Thyroid gland (tissue), 4 donors: ENCODE results near the gene ACSBG1. TPM values are rescaled to one million over a fixed set of nuclear protein-coding genes. Genes with fewer than 3 reads are reported as not detected.

Experiments
- DNase-seq, 2 donors: peaks; one replicate each; pipeline ENCODE4 v3.0.0-alpha.2; 2019
- H3K27ac ChIP-seq, 3 donors: fragments of 200-600 bp; sonication (generic); 1 replicate in 2 of 3; 2 replicates in 1 of 3; pipeline ENCODE4 v1.5.1; 2016 to 2019; ENCODE audit warnings: mild to moderate bottlenecking in 1 of 3, moderate library complexity in 1 of 3
- H3K27me3 ChIP-seq: fragments of 200-600 bp; sonication (generic); one replicate; pipeline ENCODE4 v1.5.1; 2019
- H3K36me3 ChIP-seq, 2 donors: fragments of 200-600 bp; sonication (generic); one replicate each; pipeline ENCODE4 v1.5.1; 2016 to 2019
- H3K4me1 ChIP-seq, 2 donors: fragments of 200-600 bp; sonication (generic); one replicate each; pipeline ENCODE4 v1.5.1; 2017 to 2019
- H3K4me3 ChIP-seq, 3 donors: fragments of 200-600 bp; sonication (generic); replicated peaks in 1 of 3; 1 replicate in 2 of 3; 2 replicates in 1 of 3; pipeline ENCODE4 v1.5.1; 2016; ENCODE audit warnings: mild to moderate bottlenecking in 1 of 3
- H3K9me3 ChIP-seq: fragments of 200-600 bp; sonication (generic); one replicate; pipeline ENCODE4 v1.5.1; 2017
- CTCF ChIP-seq, 6 experiments: fragments of 200-600 bp in 3 of 6; fragments of 450-650 bp in 3 of 6; sonication (generic) in 3 of 6; IDR thresholded peaks; one replicate each; pipeline ENCODE4 v1.5.1; 2016 to 2019; ENCODE audit warnings: antibody characterized with exemption in 6 of 6, mild to moderate bottlenecking in 2 of 6, inconsistent platforms in 1 of 6, moderate library complexity in 1 of 6
- POLR2A ChIP-seq, 2 donors: fragments of 450-650 bp; IDR thresholded peaks; one replicate each; pipeline ENCODE4 v1.6.1; 2017; ENCODE audit warnings: antibody characterized with exemption in 2 of 2, mild to moderate bottlenecking in 2 of 2, moderate library complexity in 1 of 2
- WGBS, 2 donors: methylation state at CpG; one replicate each; pipeline ENCODE4 v1.1.5; 2017; 5-methylcytosine and 5-hydroxymethylcytosine counted together
- intact Hi-C: fragments of 100-400 bp; cut with DNase I; formaldehyde crosslinking; loops from one replicate; pipeline ENCODE4 v1.15.1; 2023
- total RNA-seq, 4 donors: library from RNA; depleted of rRNA; stranded (reverse); fragments of >200 nt; gene quantifications; one replicate each; pipeline ENCODE4 v1.2.3, GENCODE V29; 2016

Gene ACSBG1
- total RNA-seq, 4 donors from 2014 or later = not detected

GRCh38 chr15:78197632-78198031, 36.7 kb downstream of the ACSBG1 start:
- WGBS, 2 donors = 68 to 71% methylated on average over 7 of the region's 7 CpGs
- H3K27ac ChIP-seq = no peak overlapping the region
- intact Hi-C loops = loop anchor here (5.0 kb wide), 1 partner anchor 240 kb away; no protein-coding TSS in a partner anchor
- no peaks in the 10 kb centered on the region for H3K4me1 ChIP-seq
- no peaks in the 10 kb centered on the region for H3K36me3 ChIP-seq
- H3K27me3 ChIP-seq = no peaks in the 10 kb centered on the region
- TF ChIP-seq CTCF (IDR thresholded peaks at IDR 0.05) = no peak
- TF ChIP-seq POLR2A (IDR thresholded peaks at IDR 0.05) = no peak
- DNase-seq = no peak
- no peaks in the 10 kb centered on the region for H3K9me3 ChIP-seq
- H3K4me3 ChIP-seq = no peak overlapping the region

- Histone ChIP-seq H3K4me3 (no peak overlapping the region), H3K4me1 (no peaks in the 10 kb centered on the region), H3K9me3 (no peaks in the 10 kb centered on the region), H3K27ac (no peak overlapping the region), H3K27me3 (no peaks in the 10 kb centered on the region), H3K36me3 (no peaks in the 10 kb centered on the region)
- TF ChIP-seq CTCF (IDR thresholded peaks at IDR 0.05) (peak in 5 of 6 experiments; percentile 11 to 76 (median 72)), POLR2A (IDR thresholded peaks at IDR 0.05) (no peak)
- peak; percentile 47 to 48 for DNase-seq
- intact Hi-C loops = loop anchor here (5.0 kb wide), 1 partner anchor 238 kb away; no protein-coding TSS in a partner anchor
- 20 to 22% methylated on average over 7 of the region's 7 CpGs for WGBS, 2 donors
Observed at GRCh38 chr15:78195735-78196201, 38.6 kb downstream of the ACSBG1 start.

- no peaks in the 10 kb centered on the region for H3K4me1 ChIP-seq
- intact Hi-C loops = loop anchor here (5.0 kb wide), 3 partner anchors 62 to 227 kb away; partner anchors contain the start of gene CIB2
Observed at GRCh38 chr15:78194568-78194925, 39.8 kb downstream of the ACSBG1 start.

GRCh38 chr15:78193731-78194567, 40.4 kb downstream of the ACSBG1 start:
- H3K27ac ChIP-seq = no peak overlapping the region
- WGBS, 2 donors = 88 to 90% methylated on average over 6 to 11 of the region's 15 CpGs
- no peak for DNase-seq
- no peaks in the 10 kb centered on the region for H3K27me3 ChIP-seq
- H3K36me3 ChIP-seq = no peaks in the 10 kb centered on the region
- TF ChIP-seq POLR2A (IDR thresholded peaks at IDR 0.05) (no peak), CTCF (IDR thresholded peaks at IDR 0.05) (no peak)
- H3K4me1 ChIP-seq = no peaks in the 10 kb centered on the region
- intact Hi-C loops = loop anchor here (5.0 kb wide), 3 partner anchors 62 to 227 kb away; partner anchors contain the start of gene CIB2
- H3K9me3 ChIP-seq = no peaks in the 10 kb centered on the region
- no peak overlapping the region for H3K4me3 ChIP-seq

More at GRCh38 chr15:78194568-78194925, 39.8 kb downstream of the ACSBG1 start:
- Histone ChIP-seq H3K36me3 (no peaks in the 10 kb centered on the region), H3K9me3 (no peaks in the 10 kb centered on the region), H3K27ac (no peak overlapping the region), H3K4me3 (no peak overlapping the region), H3K27me3 (no peaks in the 10 kb centered on the region)
- 87 to 93% methylated on average over 4 to 15 of the region's 15 CpGs for WGBS, 2 donors
- DNase-seq = no peak
- TF ChIP-seq CTCF (IDR thresholded peaks at IDR 0.05) (no peak), POLR2A (IDR thresholded peaks at IDR 0.05) (no peak)
